Measurements from ENCODE around the gene ARRDC4. TPM values are rescaled to one million over a fixed set of nuclear protein-coding genes. Genes with fewer than 3 reads are reported as not detected.
A peak's percentile ranks its signal among the peaks of the same experiment; 100 is the strongest.

ARRDC4 gene
- polyA plus RNA-seq, 1 experiment: 9.2 TPM

- H3K27me3 ChIP-seq (ENCODE audit: control insufficient read depth, insufficient read depth, low read length): no peaks in the 10 kb centered on the region
- ChIA-PET POLR2A (no interaction called here), CTCF (no interaction called here)
- H3K9me3 ChIP-seq (ENCODE audit: control insufficient read depth, insufficient read depth, low read length): no peaks in the 10 kb centered on the region; the same call in 1 of the 2 replicates
- no peak overlapping the region for H3K27ac ChIP-seq (ENCODE audit: low read depth, low read length)
- no peak for DNase-seq (ENCODE audit: low read depth, low spot score)
- H3K4me3 ChIP-seq (ENCODE audit: low read depth, low read length): no peak overlapping the region
- no peak for TF ChIP-seq CTCF (IDR thresholded peaks at IDR 0.05; ENCODE audit: low read depth, low read length)
Measured at GRCh38 chr15:97963779-97964178, 3.3 kb downstream of the ARRDC4 start.

DNA sequence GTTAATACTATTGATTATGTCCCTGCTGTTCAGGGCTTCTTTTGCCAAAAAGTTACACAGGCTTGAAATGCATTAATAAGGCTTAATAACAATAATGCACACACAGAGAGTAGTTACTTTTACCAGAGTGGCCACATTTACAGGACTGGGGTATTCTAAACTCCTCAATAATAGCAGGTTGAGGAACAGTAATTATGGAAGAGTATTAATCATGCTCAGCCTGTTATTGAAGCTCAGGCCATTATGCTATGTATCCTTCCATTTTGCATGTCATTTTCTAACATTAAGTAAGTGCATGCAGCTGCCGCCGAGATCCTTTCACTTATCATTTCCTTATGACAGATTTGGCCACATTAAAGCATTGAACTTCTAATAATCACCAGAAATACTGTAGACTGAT lies 5.7 kb downstream of the ARRDC4 start:
- CTCF ChIA-PET: interaction anchor here (1.3 kb wide), 1 partner anchor 211 kb away, joined by 4 read pairs; no protein-coding TSS in a partner anchor
- POLR2A ChIA-PET: no interaction called here
- no peaks in the 10 kb centered on the region; the same call in 1 of the 2 replicates for H3K9me3 ChIP-seq (ENCODE audit: control insufficient read depth, insufficient read depth, low read length)
- H3K27me3 ChIP-seq (ENCODE audit: control insufficient read depth, insufficient read depth, low read length): no peaks in the 10 kb centered on the region
- TF ChIP-seq CTCF (IDR thresholded peaks at IDR 0.05; ENCODE audit: low read depth, low read length): no peak
- no peak overlapping the region for H3K27ac ChIP-seq (ENCODE audit: low read depth, low read length)
- H3K4me3 ChIP-seq (ENCODE audit: low read depth, low read length): no peak overlapping the region
- no peak for DNase-seq (ENCODE audit: low read depth, low spot score)

GRCh38 chr15:97966924-97967620 lies 6.6 kb downstream of the ARRDC4 start:
- H3K9me3 ChIP-seq (ENCODE audit: control insufficient read depth, insufficient read depth, low read length): no peaks in the 10 kb centered on the region
- H3K4me3 ChIP-seq (ENCODE audit: low read depth, low read length): no peak overlapping the region
- no peaks in the 10 kb centered on the region for H3K27me3 ChIP-seq (ENCODE audit: control insufficient read depth, insufficient read depth, low read length)
- H3K27ac ChIP-seq (ENCODE audit: low read depth, low read length): no peak overlapping the region
- DNase-seq (ENCODE audit: low read depth, low spot score): no peak
- TF ChIP-seq CTCF (IDR thresholded peaks at IDR 0.05; ENCODE audit: low read depth, low read length): no peak
- ChIA-PET CTCF (interaction anchor here (0.8 to 1.3 kb wide), 3 partner anchors 9 to 455 kb away, joined by 3 to 4 read pairs (median 4); no protein-coding TSS in a partner anchor), POLR2A (no interaction called here)

GRCh38 chr15:97967881-97968280 lies 7.4 kb downstream of the ARRDC4 start:
- H3K27ac ChIP-seq (ENCODE audit: low read depth, low read length): no peak overlapping the region
- no peak for TF ChIP-seq CTCF (IDR thresholded peaks at IDR 0.05; ENCODE audit: low read depth, low read length)
- CTCF ChIA-PET: interaction anchor here (1.3 kb wide), 1 partner anchor 454 kb away, joined by 4 read pairs; no protein-coding TSS in a partner anchor

DNA sequence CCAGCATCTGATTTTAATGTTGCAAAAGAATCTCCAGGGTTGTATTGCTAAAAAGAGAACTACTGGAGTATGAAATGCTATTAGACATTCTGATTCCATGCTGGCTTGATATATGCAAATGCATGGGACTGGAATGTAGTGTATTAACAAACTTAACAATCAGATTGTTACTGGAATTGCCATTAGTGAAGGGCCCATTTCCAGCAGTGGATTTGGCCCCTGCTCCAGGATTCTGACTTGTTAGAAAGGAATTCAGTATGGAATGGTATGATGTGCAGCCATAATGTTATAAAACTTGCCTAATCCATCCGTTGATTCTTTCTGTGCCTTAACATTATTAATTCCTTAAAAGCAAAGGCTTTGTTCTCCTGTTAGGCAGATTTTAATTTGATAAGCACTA lies 7.9 kb downstream of the ARRDC4 start:
- peak; percentile 59 for DNase-seq (ENCODE audit: low read depth, low spot score)
- no peak for TF ChIP-seq CTCF (IDR thresholded peaks at IDR 0.05; ENCODE audit: low read depth, low read length)
- Histone ChIP-seq H3K27ac (ENCODE audit: low read depth, low read length) (no peak overlapping the region), H3K9me3 (ENCODE audit: control insufficient read depth, insufficient read depth, low read length) (no peaks in the 10 kb centered on the region), H3K4me3 (ENCODE audit: low read depth, low read length) (no peak overlapping the region), H3K27me3 (ENCODE audit: control insufficient read depth, insufficient read depth, low read length) (no peaks in the 10 kb centered on the region)
- ChIA-PET POLR2A (no interaction called here), CTCF (no interaction called here)

More at GRCh38 chr15:97967881-97968280, 7.4 kb downstream of the ARRDC4 start:
- POLR2A ChIA-PET: no interaction called here
- Histone ChIP-seq H3K9me3 (ENCODE audit: control insufficient read depth, insufficient read depth, low read length) (no peaks in the 10 kb centered on the region), H3K27me3 (ENCODE audit: control insufficient read depth, insufficient read depth, low read length) (no peaks in the 10 kb centered on the region), H3K4me3 (ENCODE audit: low read depth, low read length) (no peak overlapping the region)
- no peak for DNase-seq (ENCODE audit: low read depth, low spot score)

Measured in AG04450 (cell line).